Mesenchymal stem cell (in vitro differentiated cells and primary cell): Measurements from ENCODE around the gene HSPBP1.
A peak's percentile ranks its signal among the peaks of the same experiment; 100 is the strongest.

Source experiments
- DNase-seq: peaks from one replicate; pipeline ENCODE4 v3.0.0-alpha.2; 2013
- H2AFZ ChIP-seq: one replicate; pipeline ENCODE4 v1.6.1; 2013; ENCODE audit warnings: low read depth, mild to moderate bottlenecking, control low read depth, inconsistent platforms, low read length, moderate library complexity
- H2AK5ac ChIP-seq: 2 replicates; pipeline ENCODE4 v1.6.1; 2013; ENCODE audit warnings: low read length, moderate library complexity, mild to moderate bottlenecking, inconsistent platforms; ENCODE audit not compliant: severe bottlenecking
- H2BK120ac ChIP-seq: one replicate; pipeline ENCODE4 v1.6.1; 2013; ENCODE audit warnings: low read depth, mild to moderate bottlenecking, inconsistent platforms, low read length, moderate library complexity
- H2BK12ac ChIP-seq, 2 experiments: one replicate each; pipeline ENCODE4 v1.6.1; 2013; ENCODE audit warnings: inconsistent platforms in 2 of 2, low read length in 2 of 2, mild to moderate bottlenecking in 2 of 2, moderate library complexity in 2 of 2, control low read depth in 1 of 2
- H2BK15ac ChIP-seq: one replicate; pipeline ENCODE4 v1.6.1; 2013; ENCODE audit warnings: mild to moderate bottlenecking, low read depth, inconsistent platforms; ENCODE audit not compliant: poor library complexity, severe bottlenecking
- H2BK5ac ChIP-seq: 2 replicates; pipeline ENCODE4 v1.6.1; 2013; ENCODE audit warnings: low read depth, mild to moderate bottlenecking, low read length, control low read depth, inconsistent platforms; ENCODE audit not compliant: poor library complexity, severe bottlenecking
- H3K14ac ChIP-seq, 2 experiments: one replicate each; pipeline ENCODE4 v1.6.1; 2013; ENCODE audit warnings: inconsistent platforms in 2 of 2, low read length in 2 of 2, control low read depth in 1 of 2, mild to moderate bottlenecking in 1 of 2, moderate library complexity in 1 of 2
- H3K18ac ChIP-seq, 2 experiments: one replicate each; pipeline ENCODE4 v1.6.1; 2013; ENCODE audit warnings: inconsistent platforms in 2 of 2, low read length in 2 of 2, control low read depth in 1 of 2, low read depth in 1 of 2, mild to moderate bottlenecking in 1 of 2
- H3K23ac ChIP-seq, 2 experiments: one replicate each; pipeline ENCODE4 v1.6.1; 2013; ENCODE audit warnings: inconsistent platforms in 2 of 2, low read length in 2 of 2, mild to moderate bottlenecking in 2 of 2, moderate library complexity in 2 of 2, control low read depth in 1 of 2
- H3K27ac ChIP-seq: 2 replicates; pipeline ENCODE4 v1.5.1; 2013; ENCODE audit warnings: mild to moderate bottlenecking, moderate library complexity, low read length, control low read depth, inconsistent platforms; ENCODE audit not compliant: poor library complexity, severe bottlenecking
- H3K27me3 ChIP-seq, 2 experiments: 2 replicates each; pipeline versions ENCODE4 v1.6.1 to v1.7.0; 2013; ENCODE audit warnings: low read length in 2 of 2, mild to moderate bottlenecking in 2 of 2, moderate library complexity in 2 of 2, control low read depth in 1 of 2, inconsistent platforms in 1 of 2; ENCODE audit not compliant: control insufficient read depth in 1 of 2, insufficient read depth in 1 of 2
- H3K36me3 ChIP-seq, 2 experiments: 2 replicates each; pipeline versions ENCODE4 v1.6.1 to v1.7.0; 2013; ENCODE audit warnings: low read length in 2 of 2, control low read depth in 1 of 2, inconsistent platforms in 1 of 2, low read depth in 1 of 2, mild to moderate bottlenecking in 1 of 2; ENCODE audit not compliant: insufficient read depth in 2 of 2, control insufficient read depth in 1 of 2
- H3K4ac ChIP-seq, 2 experiments: one replicate each; pipeline ENCODE4 v1.6.1; 2013; ENCODE audit warnings: inconsistent platforms in 2 of 2, low read length in 2 of 2, mild to moderate bottlenecking in 2 of 2, moderate library complexity in 2 of 2, control low read depth in 1 of 2, low read depth in 1 of 2
- H3K4me1 ChIP-seq: 2 replicates; pipeline ENCODE4 v1.6.1; 2013; ENCODE audit warnings: low read depth, low read length, control low read depth; ENCODE audit not compliant: control insufficient read depth, insufficient read depth
- H3K4me2 ChIP-seq: 2 replicates; pipeline ENCODE4 v1.6.1; 2013; ENCODE audit warnings: low read length, mild to moderate bottlenecking, inconsistent platforms; ENCODE audit not compliant: poor library complexity, severe bottlenecking
- H3K4me3 ChIP-seq, 2 experiments: 2 replicates each; pipeline versions ENCODE4 v1.5.1 to v1.7.0; 2013; ENCODE audit warnings: low read length in 2 of 2, mild to moderate bottlenecking in 2 of 2, control low read depth in 1 of 2, low read depth in 1 of 2; ENCODE audit not compliant: insufficient read depth in 1 of 2
- H3K79me1 ChIP-seq: replicated peaks from 2 replicates; pipeline ENCODE4 v1.6.1; 2013; ENCODE audit warnings: mild to moderate bottlenecking, control low read depth, low read length, inconsistent platforms; ENCODE audit not compliant: poor library complexity, severe bottlenecking
- H3K9ac ChIP-seq: 2 replicates; pipeline ENCODE4 v1.7.0; 2013; ENCODE audit warnings: mild to moderate bottlenecking, low read length, moderate library complexity
- H3K9me3 ChIP-seq: 2 replicates; pipeline ENCODE4 v1.7.0; 2013; ENCODE audit warnings: mild to moderate bottlenecking, low read length; ENCODE audit not compliant: control insufficient read depth
- H4K8ac ChIP-seq: one replicate; pipeline ENCODE4 v1.6.1; 2013; ENCODE audit warnings: inconsistent platforms, mild to moderate bottlenecking, low read length, moderate library complexity
- H4K91ac ChIP-seq: one replicate; pipeline ENCODE4 v1.6.1; 2013; ENCODE audit warnings: mild to moderate bottlenecking, low read length, inconsistent platforms
- WGBS: methylation state at CpG from one replicate; pipeline ENCODE4 v1.1.7; 2013; ENCODE audit warnings: mixed read lengths; 5-methylcytosine and 5-hydroxymethylcytosine counted together

HSPBP1 gene

GRCh38 chr19:55322204-55322885, 42.4 kb upstream of the HSPBP1 start:
- H2AK5ac ChIP-seq = no peak overlapping the region
- H2BK15ac ChIP-seq = no peak overlapping the region
- H3K9ac ChIP-seq = no peak overlapping the region
- H4K91ac ChIP-seq = no peak overlapping the region
- H4K8ac ChIP-seq = no peak overlapping the region
- no peak overlapping the region for H3K27ac ChIP-seq
- peaks cover 7% of the 10 kb centered on the region for H3K4me1 ChIP-seq
- H3K27me3 ChIP-seq = peaks cover 8 to 33% of the 10 kb centered on the region in 2 experiments
- no peak for DNase-seq
- no peaks in the 10 kb centered on the region for H3K9me3 ChIP-seq
- H3K4me3 ChIP-seq = no peak overlapping the region
- 80% methylated on average over 11 of the region's 12 CpGs for WGBS
- H3K36me3 ChIP-seq = no peaks in the 10 kb centered on the region
- no peak overlapping the region for H3K14ac ChIP-seq
- H2BK120ac ChIP-seq = no peak overlapping the region
- H3K23ac ChIP-seq = no peak overlapping the region
- H3K79me1 ChIP-seq = no peaks in the 10 kb centered on the region
- no peak overlapping the region for H2BK12ac ChIP-seq
- no peak overlapping the region for H3K18ac ChIP-seq
- no peak overlapping the region for H3K4me2 ChIP-seq
- no peak overlapping the region for H3K4ac ChIP-seq
- H2AFZ ChIP-seq = no peak overlapping the region
- no peak overlapping the region for H2BK5ac ChIP-seq

GRCh38 chr19:55321466-55322137, 41.7 kb upstream of the HSPBP1 start:
- Histone ChIP-seq H4K91ac (no peak overlapping the region), H2AK5ac (no peak overlapping the region), H3K4me1 (peaks cover 7% of the 10 kb centered on the region), H3K4me2 (no peak overlapping the region), H3K9me3 (no peaks in the 10 kb centered on the region), H3K9ac (no peak overlapping the region), H3K79me1 (no peaks in the 10 kb centered on the region), H3K27ac (no peak overlapping the region), H4K8ac (no peak overlapping the region), H3K14ac (no peak overlapping the region), H3K4me3 (no peak overlapping the region), H2BK120ac (no peak overlapping the region), H3K36me3 (no peaks in the 10 kb centered on the region), H3K23ac (no peak overlapping the region), H3K4ac (no peak overlapping the region), H3K18ac (no peak overlapping the region), H2AFZ (no peak overlapping the region), H2BK12ac (no peak overlapping the region), H3K27me3 (peaks cover 8 to 33% of the 10 kb centered on the region in 2 experiments), H2BK15ac (no peak overlapping the region), H2BK5ac (no peak overlapping the region)
- 75% methylated on average over 6 of the region's 9 CpGs for WGBS
- no peak for DNase-seq

DNA sequence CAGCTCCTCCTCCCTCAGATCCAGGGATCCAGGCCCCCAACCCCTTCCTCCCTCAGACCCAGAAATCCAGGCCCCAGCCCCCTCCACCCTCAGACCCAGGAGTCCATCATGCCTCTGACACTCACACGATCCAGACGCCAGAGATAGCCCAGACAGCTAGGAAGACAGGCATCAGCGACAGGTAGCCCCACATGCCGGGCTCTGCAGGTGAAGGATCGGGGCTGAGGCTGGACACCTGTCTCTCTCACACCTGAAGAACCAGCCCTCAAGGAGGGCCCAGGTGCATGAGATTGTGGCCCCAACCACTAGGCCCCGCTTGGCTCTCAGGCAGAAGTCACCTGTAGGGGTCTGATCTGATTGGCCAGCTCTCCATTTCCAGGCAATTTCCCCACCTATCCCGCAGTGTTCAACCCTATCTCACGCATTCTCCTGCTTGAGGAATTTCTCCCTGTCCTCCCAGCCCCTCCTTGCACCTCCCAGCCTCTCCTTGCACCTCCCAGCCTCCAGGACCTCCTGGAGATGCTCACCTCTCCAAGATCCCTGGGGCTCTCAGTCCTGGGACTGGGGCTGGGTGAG, 41.0 kb upstream of the HSPBP1 start:
- Histone ChIP-seq H3K27ac (no peak overlapping the region), H3K4me2 (no peak overlapping the region), H3K23ac (no peak overlapping the region), H2BK5ac (no peak overlapping the region), H3K18ac (no peak overlapping the region), H3K9ac (no peak overlapping the region), H3K79me1 (no peaks in the 10 kb centered on the region), H2AFZ (no peak overlapping the region), H2BK15ac (no peak overlapping the region), H3K4me1 (peaks cover 7% of the 10 kb centered on the region), H3K27me3 (peaks cover 8 to 33% of the 10 kb centered on the region in 2 experiments), H3K36me3 (no peaks in the 10 kb centered on the region), H4K91ac (no peak overlapping the region), H2AK5ac (no peak overlapping the region), H2BK120ac (no peak overlapping the region), H3K9me3 (peaks cover 3% of the 10 kb centered on the region), H3K14ac (no peak overlapping the region), H4K8ac (no peak overlapping the region), H2BK12ac (no peak overlapping the region), H3K4ac (no peak overlapping the region), H3K4me3 (no peak overlapping the region)
- DNase-seq = no peak
- WGBS = 90% methylated on average over 8 of the region's 8 CpGs

GRCh38 chr19:55319785-55320184, 39.9 kb upstream of the HSPBP1 start:
- no peak overlapping the region for H2BK120ac ChIP-seq
- no peak overlapping the region for H2BK5ac ChIP-seq
- H3K23ac ChIP-seq = no peak overlapping the region
- H3K36me3 ChIP-seq = no peaks in the 10 kb centered on the region
- H3K14ac ChIP-seq = no peak overlapping the region
- H3K4ac ChIP-seq = no peak overlapping the region
- WGBS = 20% methylated on average over 21 of the region's 21 CpGs
- no peak overlapping the region for H3K18ac ChIP-seq
- no peak overlapping the region for H3K4me3 ChIP-seq
- peaks cover 8 to 33% of the 10 kb centered on the region in 2 experiments for H3K27me3 ChIP-seq
- H3K9me3 ChIP-seq = peaks cover 3% of the 10 kb centered on the region
- H3K4me1 ChIP-seq = peaks cover 5% of the 10 kb centered on the region
- H2AFZ ChIP-seq = no peak overlapping the region
- no peak overlapping the region for H2BK12ac ChIP-seq
- no peak overlapping the region for H2AK5ac ChIP-seq
- no peak overlapping the region for H2BK15ac ChIP-seq
- H4K91ac ChIP-seq = no peak overlapping the region
- DNase-seq = peak; percentile 50
- H3K27ac ChIP-seq = no peak overlapping the region
- H3K4me2 ChIP-seq = peak overlapping the region; percentile 35
- peak overlapping the region; percentile 8 for H4K8ac ChIP-seq
- peak overlapping the region; percentile 29 for H3K9ac ChIP-seq
- no peaks in the 10 kb centered on the region for H3K79me1 ChIP-seq
